K562 (cell line): Measurements from ENCODE around the gene ZBTB22. TPM values are rescaled to one million over a fixed set of nuclear protein-coding genes. Genes with fewer than 3 reads are reported as not detected.

Source experiments
- ATF1 ChIP-seq, 2 experiments: fragments of 450-650 bp in 1 of 2; IDR thresholded peaks; 2 replicates each; pipeline ENCODE4 v1.6.1; 2016; ENCODE audit warnings: missing compliant biosample characterization in 1 of 2, missing genetic modification characterization in 1 of 2
- CHD7 ChIP-seq: fragments of 200-600 bp; sonication (generic); IDR thresholded peaks from one replicate; pipeline ENCODE4 v1.6.1; 2012; ENCODE audit warnings: mild to moderate bottlenecking, low read depth, low read length, inconsistent platforms
- ETV5 ChIP-seq: sonication (generic); formaldehyde crosslinking; IDR thresholded peaks from 2 replicates; pipeline ENCODE4 v1.4.0; 2020; ENCODE audit warnings: low read depth, mild to moderate bottlenecking, missing genetic modification reagents
- HDAC3 ChIP-seq: fragments of 450-650 bp; IDR thresholded peaks from 2 replicates; pipeline ENCODE4 v1.6.1; 2018; ENCODE audit warnings: borderline replicate concordance, mild to moderate bottlenecking, moderate library complexity; ENCODE audit not compliant: partially characterized antibody
- ILF3 ChIP-seq: fragments of 450-650 bp; IDR thresholded peaks from 2 replicates; pipeline ENCODE4 v1.6.1; 2018; ENCODE audit warnings: antibody characterized with exemption, mild to moderate bottlenecking, moderate library complexity, borderline replicate concordance
- POLR2G ChIP-seq: fragments of 200-400 bp; formaldehyde crosslinking; IDR thresholded peaks from 2 replicates; pipeline ENCODE4 v1.6.1; 2017; ENCODE audit warnings: low read depth, mild to moderate bottlenecking, antibody characterized with exemption, low read length, moderate library complexity
- PPARD ChIP-seq: fragments of 250-450 bp; sonication (Bioruptor Pico); IDR thresholded peaks from 2 replicates; pipeline ENCODE4 v1.8.0; 2022; ENCODE audit warnings: inconsistent platforms, mild to moderate bottlenecking, moderate library complexity
- RFX5 ChIP-seq: IDR thresholded peaks from 2 replicates; pipeline ENCODE4 v1.6.1; 2011; ENCODE audit warnings: low read depth, mild to moderate bottlenecking, improper control_type of control experiment, low read length
- USF2 ChIP-seq: sonication (generic); formaldehyde crosslinking; IDR thresholded peaks from 2 replicates; pipeline ENCODE4 v1.5.0; 2020; ENCODE audit warnings: missing genetic modification reagents
- ZBTB2 ChIP-seq: fragments of 450-650 bp; IDR thresholded peaks from 2 replicates; pipeline ENCODE4 v1.6.1; 2016; ENCODE audit warnings: antibody characterized with exemption
- polyA plus RNA-seq, 8 experiments: library from polyadenylated mRNA; depleted of rRNA in 4 of 8; stranded (reverse) in 5 of 8; unstranded in 3 of 8; fragments of >200 nt; fragmentation: Nextera tagmentation in 2 of 8; fragmentation: Illumina TruSeq in 1 of 8; extraction: Ambion mirVana in 2 of 8; extraction: Trizol in 1 of 8; gene quantifications; 2 replicates each; pipeline versions ENCODE4 v1.2.1 to v1.2.3, GENCODE V29; 2011 to 2014; ENCODE audit warnings: inconsistent platforms in 1 of 8, missing spikeins in 1 of 8
- total RNA-seq, 7 experiments: library from RNA; depleted of rRNA in 6 of 7; stranded (reverse); fragments of >200 nt in 6 of 7; fragmentation: Illumina TruSeq in 2 of 7; extraction: Trizol in 2 of 7; gene quantifications; 2 replicates each; pipeline versions ENCODE4 v1.2.1 to v1.2.3, GENCODE V29; 2011 to 2021; ENCODE audit warnings: low replicate concordance in 1 of 7

Gene ZBTB22
- total and polyA plus RNA-seq, 9 of the 15 experiments (the other 6 are each of a cell fraction or from before 2014, with no cell fraction given): 0.21 to 11.9 (median 7.1) TPM

- TF ChIP-seq CHD7: no peak
- no peak for TF ChIP-seq PPARD (CRISPR knock-in tag)
- TF ChIP-seq ETV5 (CRISPR knock-in tag): no peak
- TF ChIP-seq HDAC3: no peak
- no peak for TF ChIP-seq ATF1 (CRISPR knock-in tag; IDR thresholded peaks at IDR 0.05)
- TF ChIP-seq ATF1 (tag; IDR thresholded peaks at IDR 0.05): no peak
- TF ChIP-seq ILF3: no peak
- no peak for TF ChIP-seq POLR2G
- peak; percentile 13; the same call in 1 of the 2 replicates for TF ChIP-seq ZBTB2
- no peak for TF ChIP-seq RFX5
- peak; percentile 93 for TF ChIP-seq USF2
Observed at GRCh38 chr6:33297406-33297955, 20.1 kb downstream of the ZBTB22 start (continued).
